GM12892 (cell line): ENCODE measurements around the gene KIF2A.

ENCODE experiments used
- POLR2A ChIP-seq: IDR thresholded peaks from 2 replicates; pipeline ENCODE4 v1.6.1; 2011; ENCODE audit warnings: low read depth, low read length, control low read depth
- POLR2AphosphoS5 ChIP-seq: IDR thresholded peaks from 2 replicates; pipeline ENCODE4 v1.6.1; 2011; ENCODE audit warnings: low read depth, low read length, control low read depth

GRCh38 chr5:62403411-62404250 is 97.6 kb downstream of the KIF2A start, which contains the start of gene DIMT1:
- TF ChIP-seq POLR2A (peak; percentile 95), POLR2AphosphoS5 (peak; percentile 90)
